ENCODE data around the gene RPS15.

DNA sequence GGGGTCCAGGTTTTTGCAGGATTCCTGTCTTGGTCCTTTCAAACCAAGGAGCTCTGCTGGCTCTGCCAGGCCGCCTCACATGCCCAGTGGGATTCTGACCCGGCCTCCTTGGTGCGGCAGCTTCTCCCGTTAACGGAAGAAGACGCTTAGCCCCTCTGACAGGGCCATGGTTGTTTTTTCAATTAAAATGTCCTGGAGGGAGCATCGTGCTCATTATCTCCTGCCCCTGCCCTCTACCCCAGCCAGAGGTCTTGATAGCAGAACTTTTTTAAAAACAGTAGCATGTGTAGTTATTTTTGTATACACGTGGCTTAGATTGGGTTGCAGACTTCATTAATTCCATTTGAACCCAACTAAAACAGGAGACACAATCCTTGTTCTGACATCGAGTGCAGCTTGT is 11.5 kb upstream of the RPS15 start:
- TF ChIP-seq ZNF616 (CRISPR knock-in tag; IDR thresholded peaks at IDR 0.05; ENCODE audit: low read depth) (no peak), JUND (CRISPR knock-in tag; IDR thresholded peaks at IDR 0.05) (no peak), NFIC (IDR thresholded peaks at IDR 0.05; ENCODE audit: low read length) (no peak), ZNF746 (CRISPR knock-in tag; IDR thresholded peaks at IDR 0.05) (no peak), SP2 (CRISPR knock-in tag; IDR thresholded peaks at IDR 0.05) (no peak), ZZZ3 (CRISPR knock-in tag; IDR thresholded peaks at IDR 0.05; ENCODE audit: borderline replicate concordance) (no peak), ZNF326 (CRISPR knock-in tag; IDR thresholded peaks at IDR 0.05; ENCODE audit: borderline replicate concordance) (no peak), GPN1 (CRISPR knock-in tag; IDR thresholded peaks at IDR 0.05; ENCODE audit: borderline replicate concordance) (no peak)
- TF ChIP-seq, protein P1, sequence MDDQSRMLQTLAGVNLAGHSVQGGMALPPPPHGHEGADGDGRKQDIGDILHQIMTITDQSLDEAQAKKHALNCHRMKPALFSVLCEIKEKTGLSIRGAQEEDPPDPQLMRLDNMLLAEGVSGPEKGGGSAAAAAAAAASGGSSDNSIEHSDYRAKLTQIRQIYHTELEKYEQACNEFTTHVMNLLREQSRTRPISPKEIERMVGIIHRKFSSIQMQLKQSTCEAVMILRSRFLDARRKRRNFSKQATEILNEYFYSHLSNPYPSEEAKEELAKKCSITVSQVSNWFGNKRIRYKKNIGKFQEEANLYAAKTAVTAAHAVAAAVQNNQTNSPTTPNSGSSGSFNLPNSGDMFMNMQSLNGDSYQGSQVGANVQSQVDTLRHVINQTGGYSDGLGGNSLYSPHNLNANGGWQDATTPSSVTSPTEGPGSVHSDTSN (CRISPR knock-in tag; IDR thresholded peaks at IDR 0.05; ENCODE audit: borderline replicate concordance) = no peak
- TF ChIP-seq, protein P2, sequence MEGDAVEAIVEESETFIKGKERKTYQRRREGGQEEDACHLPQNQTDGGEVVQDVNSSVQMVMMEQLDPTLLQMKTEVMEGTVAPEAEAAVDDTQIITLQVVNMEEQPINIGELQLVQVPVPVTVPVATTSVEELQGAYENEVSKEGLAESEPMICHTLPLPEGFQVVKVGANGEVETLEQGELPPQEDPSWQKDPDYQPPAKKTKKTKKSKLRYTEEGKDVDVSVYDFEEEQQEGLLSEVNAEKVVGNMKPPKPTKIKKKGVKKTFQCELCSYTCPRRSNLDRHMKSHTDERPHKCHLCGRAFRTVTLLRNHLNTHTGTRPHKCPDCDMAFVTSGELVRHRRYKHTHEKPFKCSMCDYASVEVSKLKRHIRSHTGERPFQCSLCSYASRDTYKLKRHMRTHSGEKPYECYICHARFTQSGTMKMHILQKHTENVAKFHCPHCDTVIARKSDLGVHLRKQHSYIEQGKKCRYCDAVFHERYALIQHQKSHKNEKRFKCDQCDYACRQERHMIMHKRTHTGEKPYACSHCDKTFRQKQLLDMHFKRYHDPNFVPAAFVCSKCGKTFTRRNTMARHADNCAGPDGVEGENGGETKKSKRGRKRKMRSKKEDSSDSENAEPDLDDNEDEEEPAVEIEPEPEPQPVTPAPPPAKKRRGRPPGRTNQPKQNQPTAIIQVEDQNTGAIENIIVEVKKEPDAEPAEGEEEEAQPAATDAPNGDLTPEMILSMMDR (CRISPR knock-in tag; IDR thresholded peaks at IDR 0.05) = no peak
